GM21526 (cell line): ENCODE measurements around the gene OR2A5.
"Not testable (repeated sequence)": the region's sequence is repeated elsewhere in the genome, so short reads cannot be mapped to it uniquely, and the experiment has no call there.

Experiments used
- ATAC-seq: cut with Tn5 transposase; IDR thresholded peaks from one replicate; pipeline ENCODE4 v1.9.1; 2021; ENCODE audit warnings: moderate library complexity; ENCODE audit not compliant: unreplicated experiment, low FRiP score

OR2A5 gene

GRCh38 chr7:144032985-144033709 lies 15.6 kb upstream of the OR2A5 start:
- no peak for ATAC-seq

GRCh38 chr7:144035385-144035784 lies 13.4 kb upstream of the OR2A5 start:
- ATAC-seq = no peak

DNA sequence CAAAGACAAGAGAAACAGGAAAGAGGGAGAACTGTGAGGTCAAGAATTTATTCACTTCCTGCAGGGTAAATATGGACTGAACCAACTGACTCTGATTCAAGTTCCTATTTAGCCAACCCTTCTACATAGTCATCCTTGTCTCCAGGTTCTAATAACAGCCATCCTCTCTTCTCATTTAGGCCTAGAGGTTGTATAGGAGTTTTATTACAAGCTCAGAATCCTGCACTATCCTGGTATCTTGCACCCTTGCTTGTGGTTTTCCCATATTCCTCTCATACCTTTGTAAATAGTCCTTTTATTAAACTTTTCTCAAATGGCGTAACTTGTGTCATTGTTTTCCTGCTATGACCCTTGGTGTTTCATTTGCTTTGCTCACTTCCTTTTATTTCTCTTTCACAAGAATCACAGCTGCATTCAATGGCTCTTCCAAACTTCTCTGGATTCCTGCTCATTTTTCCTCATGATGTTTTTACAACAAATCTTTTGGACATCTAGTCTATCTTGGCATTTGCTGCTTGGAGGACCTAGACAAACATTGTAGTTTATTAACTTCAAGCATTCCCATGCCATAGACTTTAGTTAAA lies 12.4 kb upstream of the OR2A5 start:
- ATAC-seq = no peak

- ATAC-seq = no peak
Measured at GRCh38 chr7:144037414-144038035, 11.2 kb upstream of the OR2A5 start.

DNA sequence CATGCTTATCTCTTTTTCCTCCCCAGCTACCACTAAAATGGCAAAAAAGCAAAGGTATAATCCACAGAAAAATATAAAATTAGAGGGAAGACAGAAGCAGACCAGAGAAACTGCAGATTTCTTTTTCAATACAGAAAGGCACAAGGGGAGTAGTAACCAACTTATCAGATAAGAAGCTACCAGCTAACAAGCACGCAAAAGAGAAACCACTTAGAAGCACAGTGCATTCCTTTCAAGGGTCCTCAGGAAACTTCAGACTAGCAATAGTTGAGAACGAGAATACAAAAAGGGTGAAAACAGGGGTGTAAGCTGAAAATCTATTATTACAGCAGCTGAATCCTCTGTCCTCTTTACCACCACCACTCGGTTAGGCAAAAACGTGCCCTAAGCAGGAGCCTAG lies 9.9 kb upstream of the OR2A5 start:
- no peak for ATAC-seq

- ATAC-seq = no peak
Measured at GRCh38 chr7:144049491-144049890, 743 bp downstream of the OR2A5 start.

- no peak for ATAC-seq
Measured at GRCh38 chr7:144050093-144050492, 1.3 kb downstream of the OR2A5 start.

- ATAC-seq = not testable (repeated sequence)
Measured at GRCh38 chr7:144050884-144051283, 2.1 kb downstream of the OR2A5 start.

- no peak for ATAC-seq
Measured at GRCh38 chr7:144057954-144058353, 9.2 kb downstream of the OR2A5 start.

GRCh38 chr7:144063710-144064109 lies 15.0 kb downstream of the OR2A5 start:
- ATAC-seq = no peak

GRCh38 chr7:144069511-144069910 lies 20.8 kb downstream of the OR2A5 start, which contains the start of gene OR2A25:
Gene OR2A25 (plus strand): TSS chr7:144069811. CDS start chr7:144074220, 4,409 bp downstream.
- no peak for ATAC-seq

- no peak for ATAC-seq
Measured at GRCh38 chr7:144069953-144070352, 21.2 kb downstream of the OR2A5 start.

DNA sequence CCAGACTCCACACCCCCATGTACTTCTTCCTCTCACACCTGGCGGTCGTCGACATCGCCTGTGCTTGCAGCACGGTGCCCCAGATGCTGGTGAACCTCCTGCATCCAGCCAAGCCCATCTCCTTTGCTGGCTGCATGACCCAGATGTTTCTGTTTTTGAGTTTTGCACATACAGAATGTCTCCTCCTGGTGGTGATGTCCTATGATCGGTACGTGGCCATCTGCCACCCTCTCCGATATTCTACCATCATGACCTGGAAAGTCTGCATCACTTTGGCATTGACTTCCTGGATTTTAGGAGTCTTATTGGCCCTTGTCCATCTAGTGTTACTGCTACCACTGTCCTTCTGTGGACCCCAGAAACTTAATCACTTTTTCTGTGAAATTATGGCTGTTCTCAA lies 25.6 kb downstream of the OR2A5 start:
- no peak for ATAC-seq

DNA sequence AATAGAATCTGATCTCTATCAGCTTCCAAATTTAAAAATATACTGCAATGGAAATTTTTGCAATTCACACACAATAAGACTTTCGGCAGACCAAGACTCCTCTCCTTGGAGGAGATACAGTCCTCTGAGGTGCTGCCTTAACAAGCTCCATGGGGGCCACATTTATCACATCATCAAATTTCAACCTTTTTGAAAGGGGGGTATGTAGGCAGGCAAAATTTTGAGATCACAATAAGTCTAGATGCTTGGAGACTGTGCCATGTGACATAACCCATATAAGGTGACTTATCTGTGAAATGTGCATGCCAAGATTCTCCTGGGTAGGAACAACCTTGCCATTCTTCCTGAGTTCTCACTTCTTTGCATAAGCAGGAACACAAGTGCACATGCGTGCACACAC lies 37.2 kb downstream of the OR2A5 start, which contains the start of gene OR2A12:
Gene OR2A12 (plus strand): TSS at position 301 of the 400 bp plus-strand sequence. CDS start 8,830 bp downstream, outside the sequence.
- no peak for ATAC-seq

GRCh38 chr7:144086730-144087129 lies 38.0 kb downstream of the OR2A5 start:
- ATAC-seq = no peak

- no peak for ATAC-seq
Measured at GRCh38 chr7:144087230-144087629, 38.5 kb downstream of the OR2A5 start.

GRCh38 chr7:144090667-144091066 lies 41.9 kb downstream of the OR2A5 start:
- ATAC-seq = no peak

- no peak for ATAC-seq
Measured at GRCh38 chr7:144098776-144099175, 50.0 kb downstream of the OR2A5 start.

- no peak for ATAC-seq
Measured at GRCh38 chr7:144100607-144101006, 51.9 kb downstream of the OR2A5 start.

GRCh38 chr7:144102041-144102440 lies 53.3 kb downstream of the OR2A5 start:
- ATAC-seq = no peak

DNA sequence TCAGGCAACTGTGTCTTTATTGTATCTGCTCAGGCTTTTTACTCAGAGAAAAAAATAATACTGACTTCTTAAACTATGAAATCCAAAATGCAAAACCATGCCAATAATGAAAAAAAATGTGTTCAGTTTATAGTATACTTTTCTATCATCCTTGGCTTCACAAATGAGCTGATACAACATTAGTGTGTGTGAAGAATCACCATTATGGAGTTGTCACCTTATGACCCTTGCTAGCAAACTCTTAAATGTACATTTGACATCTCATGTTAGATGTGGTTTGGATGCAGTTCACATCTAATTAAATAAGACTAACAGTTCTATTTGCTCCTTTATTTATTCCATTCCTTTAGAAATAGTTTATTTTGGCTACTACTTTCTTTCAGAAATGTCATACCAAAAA lies 56.5 kb downstream of the OR2A5 start:
- no peak for ATAC-seq
